ENCODE results near the gene KIF17.
A peak's percentile ranks its signal among the peaks of the same experiment; 100 is the strongest.

GRCh38 chr1:20696397-20697333, 21.1 kb downstream of the KIF17 start:
- TF ChIP-seq CTCF (IDR thresholded peaks at IDR 0.05) (peak; percentile 86), FOSL2 (IDR thresholded peaks at IDR 0.05; ENCODE audit: borderline replicate concordance, low read depth) (no peak; the same call in 1 of the 2 replicates), TAF1 (IDR thresholded peaks at IDR 0.05; ENCODE audit: borderline replicate concordance, low read depth, low read length) (0 out of 2 replicates have a peak, but pooled peaks have one; percentile 30), YY1 (IDR thresholded peaks at IDR 0.05; ENCODE audit: low read depth) (no peak), JUND (IDR thresholded peaks at IDR 0.05) (no peak), EP300 (IDR thresholded peaks at IDR 0.05; ENCODE audit: borderline replicate concordance in 1 of 2, low read depth in 1 of 2, low read length in 1 of 2) (no peak), NRF1 (IDR thresholded peaks at IDR 0.05; ENCODE audit: low read depth, low read length) (no peak), POLR2AphosphoS5 (IDR thresholded peaks at IDR 0.05; ENCODE audit: low read depth, low read length) (no peak), RFX5 (IDR thresholded peaks at IDR 0.05; ENCODE audit: low read length) (no peak), GABPA (IDR thresholded peaks at IDR 0.05; ENCODE audit: low read depth) (no peak), FOXJ3 (CRISPR knock-in tag; IDR thresholded peaks at IDR 0.05) (0 out of 2 replicates have a peak, but pooled peaks have one; percentile 30), RCOR1 (IDR thresholded peaks at IDR 0.05; ENCODE audit: low read length) (0 out of 2 replicates have a peak, but pooled peaks have one; percentile 32), MXI1 (IDR thresholded peaks at IDR 0.05; ENCODE audit: low read depth, low read length) (no peak; the same call in 1 of the 2 replicates), CHD2 (IDR thresholded peaks at IDR 0.05; ENCODE audit: low read length, partially characterized antibody) (peak; percentile 23)

Data from SK-N-SH (cell line).